HCT116 (cell line): Measurements from ENCODE around the gene SEBOX. TPM values are rescaled to one million over a fixed set of nuclear protein-coding genes. Genes with fewer than 3 reads are reported as not detected.

Source experiments
- ATAC-seq: fragments of 200-7000 bp; cut with Tn5 transposase; 2 replicates; pipeline ENCODE4 v1.9.1; 2020; ENCODE audit warnings: mild to moderate bottlenecking, moderate library complexity
- BruUV-seq: library from RNA; stranded (reverse); fragments of 400-500 nt; replicated peaks from 2 replicates; lab custom pipeline; 2021; lab: Mats Ljungman, UMichigan
- CTCF ChIA-PET: fragments of 300-600 bp; sonication (Branson Sonifier 250); formaldehyde crosslinking; loops from one replicate; lab custom pipeline; 2021; ENCODE audit warnings: antibody characterized with exemption; lab: Charles Lee
- POLR2A ChIA-PET: fragments of 300-600, 350-600 bp; sonication (Branson Sonifier 250); formaldehyde crosslinking; loops from one replicate; lab custom pipeline; 2021; ENCODE audit warnings: antibody characterized with exemption; lab: Charles Lee
- RAD21 ChIA-PET, 2 experiments: fragments of 300-600 bp; sonication (Branson Sonifier 250); formaldehyde crosslinking; loops; one replicate each; lab custom pipeline; 2023; ENCODE audit warnings: low total read pairs in 2 of 2; ENCODE audit not compliant: uncharacterized antibody in 2 of 2, unreplicated experiment in 2 of 2, low non-redundant PET in 1 of 2; lab: Charles Lee
- DNase-seq: peaks from one replicate; pipeline ENCODE4 v3.0.0-alpha.2; 2010; ENCODE audit warnings: low read depth, low spot score
- H2AFZ ChIP-seq: fragments of 200-600 bp; shearing (Covaris generic), sonication (generic); 2 replicates; pipeline ENCODE4 v1.6.1; 2017; ENCODE audit warnings: low read depth, mixed run types, mixed read lengths, antibody characterized with exemption, low read length; ENCODE audit not compliant: poor library complexity, severe bottlenecking
- H3K27ac ChIP-seq: 2 replicates; pipeline ENCODE4 v1.5.1; 2012; ENCODE audit warnings: low read depth, low read length
- H3K27me3 ChIP-seq: fragments of 200-600 bp; sonication (generic); 2 replicates; pipeline ENCODE4 v1.6.1; 2016; ENCODE audit warnings: mixed run types, low read length, mixed read lengths; ENCODE audit not compliant: insufficient read depth
- H3K36me3 ChIP-seq, 2 experiments: fragments of 200-500 bp in 1 of 2; fragments of 200-600 bp in 1 of 2; sonication (Bioruptor generic) in 1 of 2; sonication (generic) in 1 of 2; 2 replicates each; pipeline versions ENCODE4 v1.5.1 to v1.6.1; 2014 to 2016; ENCODE audit warnings: low read length in 2 of 2, inconsistent platforms in 1 of 2, mixed read lengths in 1 of 2, mixed run types in 1 of 2; ENCODE audit not compliant: insufficient read depth in 2 of 2, control insufficient read depth in 1 of 2
- H3K4me1 ChIP-seq, 2 experiments: fragments of 200-600 bp in 1 of 2; sonication (generic) in 1 of 2; 2 replicates each; pipeline versions ENCODE4 v1.5.1 to v1.6.1; 2012 to 2017; ENCODE audit warnings: low read length in 2 of 2, inconsistent platforms in 1 of 2, mild to moderate bottlenecking in 1 of 2, mixed read lengths in 1 of 2, mixed run types in 1 of 2, moderate library complexity in 1 of 2; ENCODE audit not compliant: insufficient read depth in 2 of 2, control insufficient read depth in 1 of 2
- H3K4me2 ChIP-seq: fragments of 200-600 bp; sonication (generic); 2 replicates; pipeline ENCODE4 v1.6.1; 2017; ENCODE audit warnings: mixed run types, low read length, mixed read lengths
- H3K4me3 ChIP-seq, 2 experiments: fragments of 200-600 bp in 1 of 2; sonication (generic) in 1 of 2; replicated peaks in 1 of 2; 2 replicates each; pipeline ENCODE4 v1.5.1; 2011 to 2016; ENCODE audit warnings: low read length in 2 of 2, control low read depth in 1 of 2, low read depth in 1 of 2, mild to moderate bottlenecking in 1 of 2, mixed read lengths in 1 of 2, mixed run types in 1 of 2
- H3K79me2 ChIP-seq: fragments of 200-600 bp; sonication (generic); 2 replicates; pipeline ENCODE4 v1.6.1; 2017; ENCODE audit warnings: mild to moderate bottlenecking, mixed run types, low read length, moderate library complexity, mixed read lengths; ENCODE audit not compliant: insufficient read depth
- H3K9ac ChIP-seq: fragments of 200-600 bp; sonication (generic); 2 replicates; pipeline ENCODE4 v1.6.1; 2016; ENCODE audit warnings: low read length, mixed read lengths
- H3K9me2 ChIP-seq: fragments of 200-600 bp; sonication (generic), shearing (Covaris generic); 2 replicates; pipeline ENCODE4 v1.6.1; 2017; ENCODE audit warnings: mixed run types, mild to moderate bottlenecking, moderate library complexity; ENCODE audit not compliant: insufficient read depth
- H3K9me3 ChIP-seq, 2 experiments: fragments of 200-500 bp in 1 of 2; fragments of 200-600 bp in 1 of 2; sonication (Bioruptor generic) in 1 of 2; sonication (generic) in 1 of 2; 2 replicates each; pipeline ENCODE4 v1.6.1; 2014 to 2017; ENCODE audit warnings: low read length in 2 of 2, mixed read lengths in 2 of 2, inconsistent platforms in 1 of 2, low read depth in 1 of 2, mild to moderate bottlenecking in 1 of 2, mixed run types in 1 of 2, moderate library complexity in 1 of 2; ENCODE audit not compliant: control insufficient read depth in 1 of 2, insufficient read depth in 1 of 2
- H4K20me1 ChIP-seq: fragments of 200-600 bp; sonication (generic), shearing (Covaris generic); 2 replicates; pipeline ENCODE4 v1.6.1; 2017; ENCODE audit warnings: mixed run types, mild to moderate bottlenecking, moderate library complexity; ENCODE audit not compliant: insufficient read depth
- CBX3 ChIP-seq: IDR thresholded peaks from 2 replicates; pipeline ENCODE4 v1.6.1; 2012; ENCODE audit warnings: low read depth
- ELF1 ChIP-seq: IDR thresholded peaks from 2 replicates; pipeline ENCODE4 v1.6.1; 2012; ENCODE audit warnings: low read depth, borderline replicate concordance
- EZH2 ChIP-seq: fragments of 200-600 bp; sonication (generic); IDR thresholded peaks from 2 replicates; pipeline ENCODE4 v1.6.1; 2017; ENCODE audit warnings: antibody characterized with exemption, mixed run types
- EZH2phosphoT487 ChIP-seq: fragments of 200-600 bp; IDR thresholded peaks from 2 replicates; pipeline ENCODE4 v1.6.1; 2018; ENCODE audit warnings: antibody characterized with exemption, borderline replicate concordance
- FOSL1 ChIP-seq: IDR thresholded peaks from 2 replicates; pipeline ENCODE4 v1.6.1; 2012; ENCODE audit warnings: low read depth
- POLR2AphosphoS5 ChIP-seq: IDR thresholded peaks from 2 replicates; pipeline ENCODE4 v1.6.1; 2011; ENCODE audit warnings: mild to moderate bottlenecking, low read depth, low read length, moderate library complexity
- RAD21 ChIP-seq: IDR thresholded peaks from 2 replicates; pipeline ENCODE4 v1.6.1; 2012; ENCODE audit warnings: low read depth, mild to moderate bottlenecking
- REST ChIP-seq: IDR thresholded peaks from 2 replicates; pipeline ENCODE4 v1.6.1; 2012; ENCODE audit warnings: low read depth
- SIN3A ChIP-seq: IDR thresholded peaks from 2 replicates; pipeline ENCODE4 v1.6.1; 2012; ENCODE audit warnings: low read depth
- TCF7L2 ChIP-seq: IDR thresholded peaks from 2 replicates; pipeline ENCODE4 v1.7.0; 2011; ENCODE audit warnings: borderline replicate concordance, inconsistent platforms; ENCODE audit not compliant: insufficient read depth, insufficient read length; ENCODE audit errors: extremely low read depth
- ZFX ChIP-seq: fragments of 450-650 bp; IDR thresholded peaks from 2 replicates; pipeline ENCODE4 v1.6.1; 2017
- intact Hi-C: fragments of 100-400 bp; cut with micrococcal nuclease; formaldehyde crosslinking; loops from 2 replicates; pipeline ENCODE4 v1.10.0; 2022
- total RNA-seq: library from RNA; stranded (reverse); gene quantifications from one replicate; pipeline ENCODE4 v1.2.1, GENCODE V29; 2021; ENCODE audit not compliant: unreplicated experiment

SEBOX gene
- total RNA-seq, 1 experiment from 2014 or later = not detected

- intact Hi-C loops = no loop called here
- H2AFZ ChIP-seq = no peak overlapping the region
- H4K20me1 ChIP-seq = no peaks in the 10 kb centered on the region
- H3K9me2 ChIP-seq = no peaks in the 10 kb centered on the region
- ChIA-PET RAD21 (no interaction called here), CTCF (no interaction called here), POLR2A (no interaction called here)
- DNase-seq (no peak), ATAC-seq (no peak)
- H3K4me2 ChIP-seq = no peak overlapping the region
- H3K36me3 ChIP-seq = peaks cover 35 to 63% of the 10 kb centered on the region in 2 experiments
- no peaks in the 10 kb centered on the region for H3K27me3 ChIP-seq
- no TSS peak for BruUV-seq
- no peaks in the 10 kb centered on the region for H3K9me3 ChIP-seq
- H3K79me2 ChIP-seq = no peaks in the 10 kb centered on the region; the same call in 1 of the 2 replicates
- no peak overlapping the region for H3K27ac ChIP-seq
- TF ChIP-seq RAD21 (no peak), TCF7L2 (no peak), ZFX (no peak), CBX3 (no peak), SIN3A (no peak), EZH2 (no peak), POLR2AphosphoS5 (no peak), REST (no peak), FOSL1 (no peak), ELF1 (no peak), EZH2phosphoT487 (no peak)
- H3K4me3 ChIP-seq = no peak overlapping the region
- no peak overlapping the region for H3K9ac ChIP-seq
- peaks cover 0 to 9% of the 10 kb centered on the region in 2 experiments; a peak in 2 of 4 replicates for H3K4me1 ChIP-seq
Measured at GRCh38 chr17:28344435-28344901, 20.5 kb downstream of the SEBOX start.
